Activated CD8-positive, alpha-beta memory T cell treated with anti-CD3 and anti-CD28 coated beads, Interleukin-2, amount 50 U/mL, for 4 hours (primary cell): ENCODE measurements around the gene DIS3L2.
"Not testable (repeated sequence)": the region's sequence is repeated elsewhere in the genome, so short reads cannot be mapped to it uniquely, and the experiment has no call there.

Experiments used
- DNase-seq: peaks from one replicate; pipeline ENCODE4 v3.0.0-alpha.2; 2020

The DIS3L2 gene

DNA sequence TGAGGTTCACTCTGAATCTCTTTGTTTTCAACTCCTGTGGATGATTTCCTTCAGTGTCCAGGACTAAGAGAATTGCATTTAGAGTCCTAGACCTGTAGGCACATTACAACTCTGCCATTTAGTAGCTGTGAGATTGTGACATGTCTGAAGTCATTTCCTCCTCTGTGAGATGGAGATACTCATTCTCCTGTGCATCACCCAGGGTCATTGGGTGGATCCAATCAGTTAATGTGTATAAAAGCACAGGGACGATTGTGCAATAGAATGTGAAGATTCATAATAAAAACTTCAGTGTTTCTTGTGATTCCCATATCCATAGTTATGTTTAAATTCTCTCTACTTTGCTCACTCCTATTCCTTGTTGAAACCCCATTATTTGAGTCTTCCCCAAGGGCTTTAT, 113.6 kb downstream of the DIS3L2 start:
- DNase-seq = no peak

DNA sequence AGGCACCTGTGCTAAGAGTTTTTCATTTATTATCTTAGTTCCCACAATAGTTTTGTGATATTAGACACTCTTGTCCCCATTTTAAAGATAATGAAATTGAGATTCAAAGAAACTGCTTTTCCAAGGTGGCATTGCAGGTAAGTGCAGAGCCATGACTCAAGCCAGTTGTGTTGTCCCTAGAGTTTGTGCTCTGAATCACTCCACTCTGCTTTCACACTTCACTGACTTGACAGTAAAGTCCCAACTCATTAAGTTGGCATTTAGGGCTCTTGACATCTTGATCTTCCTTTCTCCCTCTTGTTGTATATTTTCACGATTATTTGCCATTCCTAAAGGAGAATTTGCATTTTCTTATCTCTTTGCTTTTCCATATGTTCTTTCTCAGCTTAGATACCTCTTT, 114.3 kb downstream of the DIS3L2 start:
- DNase-seq = no peak

DNA sequence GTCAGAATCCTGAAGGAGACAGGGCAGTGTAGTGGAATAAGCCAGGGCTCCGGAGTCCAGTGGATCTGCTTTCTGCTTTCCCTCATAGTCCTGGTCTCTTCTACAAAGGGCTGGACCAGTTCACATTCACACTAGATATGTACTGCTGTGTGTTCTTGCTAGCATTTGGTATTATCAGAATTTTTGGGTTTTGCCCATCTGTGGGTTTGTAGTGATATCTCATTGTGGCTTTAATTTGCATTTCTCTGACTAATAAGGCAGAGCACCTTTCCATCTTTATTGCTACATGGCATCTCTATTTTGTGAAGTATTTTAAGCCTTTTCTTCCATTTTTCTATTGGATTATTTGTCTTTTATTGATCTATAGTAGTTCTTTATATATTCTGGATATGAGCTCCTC, 114.8 kb downstream of the DIS3L2 start:
- no peak for DNase-seq

DNA sequence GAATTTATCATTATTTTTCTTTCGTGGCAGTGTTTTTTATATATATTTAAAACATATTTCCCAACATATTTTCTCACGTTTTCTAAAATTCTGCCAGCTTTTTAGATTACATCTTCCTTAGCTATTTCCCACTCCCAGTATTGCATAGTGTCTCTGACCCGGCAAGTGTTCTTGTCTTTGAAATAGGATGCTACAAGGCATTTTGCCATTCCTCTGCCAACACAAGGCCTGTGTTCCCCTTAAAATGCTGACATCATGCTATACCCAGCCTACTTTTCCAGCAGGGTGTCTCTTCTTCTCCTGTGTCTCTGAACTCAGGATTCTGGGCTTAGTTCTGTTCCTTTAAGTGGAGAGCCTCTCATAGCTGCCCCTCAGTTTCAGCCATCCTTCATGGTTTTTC, 115.2 kb downstream of the DIS3L2 start:
- DNase-seq = no peak

DNA sequence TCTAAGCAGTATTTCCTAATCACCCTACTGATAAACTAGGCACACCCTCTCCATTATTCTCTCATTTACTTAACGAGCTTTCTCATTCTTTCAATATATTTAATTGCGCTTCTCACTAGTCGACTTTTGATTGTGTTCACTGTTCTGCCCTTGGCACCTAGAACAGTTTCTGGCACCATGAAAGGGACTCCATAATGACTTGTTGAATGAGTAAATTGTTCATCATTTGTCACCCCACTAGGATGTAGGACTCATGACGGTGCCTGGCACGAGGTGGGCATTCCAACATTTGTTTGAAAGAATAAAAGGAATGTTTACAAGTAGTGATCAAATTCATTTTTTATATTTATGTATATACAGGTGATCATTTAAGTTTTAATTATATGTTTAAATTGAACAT, 123.7 kb downstream of the DIS3L2 start:
- DNase-seq = no peak

DNA sequence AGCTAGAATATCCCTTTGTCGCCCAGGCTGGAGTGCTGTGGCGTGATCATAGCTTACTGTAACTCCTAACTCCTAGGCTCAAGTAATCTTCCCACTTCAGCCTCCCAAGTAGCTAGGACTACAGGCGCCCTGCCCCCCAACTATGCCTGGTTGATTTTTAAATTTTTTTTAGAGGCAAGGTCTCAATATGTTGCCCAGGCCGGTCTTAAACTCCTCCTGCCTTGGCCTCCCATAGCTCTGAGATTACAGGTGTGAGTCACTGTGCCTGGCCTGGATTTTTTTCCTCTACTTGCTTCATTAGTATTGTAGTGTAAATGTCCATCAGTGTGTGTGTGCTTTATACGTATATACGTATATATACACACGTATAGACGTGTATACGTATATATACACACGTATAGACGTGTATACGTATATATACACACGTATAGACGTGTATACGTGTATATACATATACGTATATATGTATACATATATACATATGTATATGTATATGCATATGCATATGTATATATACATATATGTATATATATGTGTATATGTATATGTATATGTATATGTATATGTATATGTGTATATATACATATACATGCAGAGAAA, 124.4 kb downstream of the DIS3L2 start:
- DNase-seq = no peak

DNA sequence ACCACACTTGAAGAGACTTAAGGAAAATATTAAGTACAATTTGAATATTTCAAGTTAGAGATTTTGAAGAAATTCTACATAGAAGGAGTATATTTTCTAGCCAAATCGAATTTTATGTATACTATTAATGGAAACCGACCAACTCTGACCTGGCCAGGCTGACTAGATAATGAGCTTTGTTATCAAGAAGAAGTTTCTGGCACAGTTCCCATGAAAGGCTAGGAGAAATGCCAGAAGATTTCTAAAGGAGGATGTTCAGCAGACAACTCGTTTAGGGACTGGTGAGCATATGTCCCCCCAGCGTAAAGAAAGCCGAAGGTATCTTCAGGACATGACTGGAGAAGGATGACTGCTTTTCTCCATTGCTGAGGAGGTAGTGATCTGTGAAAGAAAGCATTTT, 127.3 kb downstream of the DIS3L2 start:
- no peak for DNase-seq

DNA sequence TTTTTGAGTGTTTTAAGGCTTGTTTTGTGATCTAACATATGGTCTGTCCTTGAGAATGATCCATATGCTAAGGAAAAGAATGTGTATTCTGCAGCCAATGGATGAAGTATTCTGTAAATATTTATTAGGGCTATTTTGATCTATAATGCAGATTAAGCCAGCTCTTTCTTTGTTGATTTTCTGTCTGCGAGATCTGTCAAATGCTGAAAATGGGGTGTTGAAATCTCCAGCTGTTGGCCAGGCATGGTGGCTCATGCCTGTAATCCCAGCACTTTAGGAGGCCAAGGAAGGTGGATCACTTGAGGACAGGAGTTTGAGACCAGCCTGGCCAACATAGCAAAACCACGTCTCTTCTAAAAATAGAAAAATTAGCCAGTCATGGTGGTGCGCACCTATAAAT, 132.7 kb downstream of the DIS3L2 start:
- no peak for DNase-seq

DNA sequence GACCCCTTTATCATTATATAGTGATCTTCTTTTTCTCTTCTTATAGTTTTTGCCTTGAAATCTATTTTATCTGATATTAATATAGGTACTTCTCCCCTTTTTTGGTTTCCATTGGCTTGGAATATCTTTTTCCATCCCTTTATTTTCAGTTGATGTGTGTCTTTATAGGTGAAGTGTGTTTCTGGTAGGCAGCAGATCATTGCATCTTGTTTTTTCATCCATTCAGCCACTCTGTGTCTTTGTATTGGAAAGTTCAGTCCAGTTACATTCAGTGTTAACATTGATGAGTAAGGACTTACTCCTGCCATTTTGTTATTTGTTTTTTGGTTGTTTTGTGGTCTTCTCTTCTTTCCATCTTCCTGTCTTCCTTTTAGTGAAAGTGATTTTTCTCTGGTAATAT, 133.4 kb downstream of the DIS3L2 start:
- no peak for DNase-seq

DNA sequence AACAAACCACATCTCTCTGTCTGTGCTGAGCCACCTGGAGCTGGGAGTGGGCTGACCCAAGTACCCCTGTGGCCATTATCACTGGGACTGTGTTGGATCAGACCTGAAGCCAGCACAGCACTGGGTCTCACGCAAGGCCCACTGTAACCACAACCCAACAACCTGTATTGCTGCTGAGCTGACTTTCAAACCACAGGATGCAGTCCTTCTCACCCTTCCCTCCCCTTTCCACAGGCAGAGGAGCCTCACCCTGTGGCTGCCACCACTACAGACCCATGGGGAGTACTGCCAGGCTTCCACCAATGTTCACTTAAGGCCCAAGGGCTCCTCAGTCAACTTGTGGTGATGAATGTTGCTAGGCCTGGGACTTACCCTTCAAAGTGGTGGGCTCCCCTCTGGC, 135.7 kb downstream of the DIS3L2 start:
- DNase-seq = no peak

DNA sequence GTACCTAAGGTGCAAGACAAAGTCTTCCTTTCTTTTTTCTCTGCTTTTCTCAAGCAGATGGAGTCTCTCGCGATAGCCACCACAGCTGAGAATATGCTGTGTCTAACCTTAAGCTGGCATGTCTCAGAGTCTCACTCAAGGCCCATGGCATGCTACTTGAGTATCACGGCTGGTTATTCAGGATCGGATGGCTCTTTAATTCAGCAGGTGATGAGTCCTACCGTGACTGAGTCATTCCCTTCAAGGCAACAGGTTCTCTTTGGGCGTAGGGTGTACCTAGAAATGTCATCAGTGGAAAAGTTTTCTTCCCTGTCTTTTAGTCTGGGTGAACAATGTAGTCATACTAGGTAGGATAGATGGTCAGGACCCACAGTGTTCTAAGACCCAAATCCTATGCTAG, 136.2 kb downstream of the DIS3L2 start:
- no peak for DNase-seq

DNA sequence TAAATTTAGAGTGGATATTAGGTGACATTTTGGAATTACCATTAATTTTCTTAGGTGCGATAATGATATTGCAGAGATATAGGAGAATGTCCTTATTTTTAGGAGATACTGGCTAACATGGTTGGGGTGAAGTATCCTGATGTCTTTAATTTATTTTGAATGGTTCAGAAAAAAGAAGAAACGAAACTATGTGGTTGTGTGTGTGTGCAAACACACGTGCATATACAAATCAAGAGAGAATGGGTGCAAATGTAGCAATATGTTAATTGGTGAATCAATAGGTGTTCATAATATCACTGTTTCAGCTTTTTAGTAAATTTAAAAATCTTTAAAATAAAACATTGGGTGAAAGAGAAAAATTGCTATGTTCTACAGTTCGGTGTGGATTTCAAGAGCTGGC, 140.9 kb downstream of the DIS3L2 start:
- no peak for DNase-seq

DNA sequence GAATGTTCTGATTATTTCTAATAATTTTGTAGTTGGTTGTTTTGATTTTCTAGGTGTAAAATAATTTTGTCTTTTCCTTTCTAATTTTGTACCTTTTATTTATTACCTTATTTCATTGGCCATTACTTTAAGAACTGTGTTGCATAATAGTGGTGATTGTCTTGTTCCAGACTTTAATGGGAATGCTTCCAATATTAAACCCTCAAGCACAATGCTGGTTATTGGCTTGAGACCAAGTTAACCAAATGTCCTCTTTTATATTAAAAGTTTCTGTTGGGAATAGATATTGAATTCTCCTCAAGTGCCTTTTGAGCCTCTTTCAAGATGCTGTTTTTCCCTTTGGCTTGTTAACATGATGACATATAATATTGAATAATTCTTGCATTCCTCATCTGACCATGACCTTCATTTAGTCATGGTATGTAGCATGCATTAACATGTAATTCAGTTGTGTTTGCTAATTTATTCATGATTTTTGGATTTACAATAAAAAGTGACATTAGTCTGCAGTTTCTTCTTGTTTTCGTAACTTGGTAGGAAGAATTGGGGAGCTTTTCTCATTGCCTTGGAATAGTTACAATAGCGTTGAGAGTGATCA, 141.7 kb downstream of the DIS3L2 start:
- DNase-seq = no peak

DNA sequence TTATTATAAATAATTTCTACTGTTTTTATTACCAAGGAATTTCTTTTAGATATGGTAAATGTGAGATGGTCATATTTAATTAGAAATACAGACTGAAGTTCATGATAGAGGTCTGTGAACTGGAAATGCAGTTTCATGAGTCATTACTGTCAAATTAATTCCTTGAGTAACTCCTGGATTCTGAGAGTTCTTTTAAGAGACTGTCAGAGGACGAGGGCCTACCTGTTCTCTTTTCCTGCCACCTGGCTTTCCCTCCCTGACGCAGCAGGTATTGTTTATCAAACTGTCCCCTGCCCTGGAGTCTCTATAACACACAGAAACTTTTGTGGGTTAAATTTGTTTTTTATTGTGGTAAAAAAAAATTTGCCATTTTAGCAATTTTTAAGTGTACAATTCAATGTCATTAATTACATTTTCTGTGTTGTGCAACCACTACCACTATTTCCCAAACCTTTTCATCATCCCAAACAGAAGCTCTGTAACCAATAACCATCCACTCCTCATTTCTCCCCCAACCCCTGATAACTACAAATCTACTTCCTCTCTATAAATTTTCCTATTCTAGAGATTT, 142.6 kb downstream of the DIS3L2 start:
- DNase-seq = no peak

DNA sequence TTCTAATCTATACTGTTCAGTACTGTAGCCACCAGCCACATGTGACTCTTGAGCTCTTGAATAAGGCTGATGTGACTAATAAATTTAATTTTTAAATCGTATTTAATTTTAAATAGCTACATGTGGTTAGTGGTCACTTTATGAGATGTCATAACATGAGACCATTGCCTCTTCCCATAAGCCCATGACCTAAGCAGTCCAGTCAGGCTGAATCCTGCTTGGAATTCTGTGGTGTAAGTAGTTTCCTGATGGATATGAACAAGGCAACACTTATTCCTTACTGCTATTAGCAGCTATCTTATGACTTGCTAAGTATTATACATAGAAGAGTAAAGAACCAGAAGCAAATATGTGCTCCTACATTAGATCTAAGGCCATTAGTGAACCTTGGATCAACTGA, 150.0 kb downstream of the DIS3L2 start:
- DNase-seq = no peak

DNA sequence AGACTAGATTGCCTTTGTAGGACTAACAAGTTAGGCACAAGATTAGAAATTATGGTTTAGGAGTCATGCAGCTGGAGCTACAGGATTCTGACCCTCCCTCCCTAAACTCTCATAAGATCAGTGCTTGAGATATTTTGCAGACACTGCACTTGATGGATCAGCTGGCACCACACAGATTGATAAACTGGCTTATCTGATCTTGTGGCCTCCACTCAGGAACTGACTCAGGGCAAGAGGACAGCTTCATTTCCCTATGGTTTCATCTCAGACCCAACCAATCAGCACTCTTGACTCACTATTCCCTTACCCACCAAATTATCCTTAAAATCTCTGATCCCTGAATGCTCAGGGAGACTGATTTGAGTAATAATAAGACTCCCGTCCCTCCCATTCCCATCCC, 152.3 kb downstream of the DIS3L2 start:
- no peak for DNase-seq

DNA sequence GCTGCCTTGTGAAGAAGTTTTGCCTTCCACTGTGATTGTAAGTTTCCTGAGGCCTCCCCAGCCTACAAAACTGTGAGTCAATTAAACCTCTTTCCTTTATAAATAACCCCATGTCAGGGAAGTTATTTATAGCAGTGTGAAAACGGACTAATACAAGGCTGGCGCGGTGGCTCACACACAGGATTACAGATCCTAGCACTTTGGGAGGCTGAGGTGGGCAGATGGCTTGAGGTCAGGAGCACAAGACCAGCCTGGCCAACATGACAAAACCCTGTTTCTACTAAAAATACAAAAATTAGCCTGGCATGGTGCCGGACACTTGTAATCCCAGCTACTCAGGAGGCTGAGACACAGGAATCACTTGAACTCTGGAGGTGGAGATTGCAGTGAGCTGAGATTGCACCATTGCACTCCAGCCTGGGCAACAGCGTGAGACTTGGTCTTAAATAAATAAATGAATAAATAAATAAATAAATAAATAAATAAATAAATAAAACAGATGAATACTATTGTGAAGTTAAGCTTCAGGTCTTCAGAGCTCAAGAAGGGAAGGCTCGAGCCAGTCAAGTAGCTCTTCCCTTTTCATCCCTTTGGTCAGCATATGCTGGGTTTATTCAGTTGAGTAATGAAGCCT, 154.3 kb downstream of the DIS3L2 start:
- not testable (repeated sequence) for DNase-seq

DNA sequence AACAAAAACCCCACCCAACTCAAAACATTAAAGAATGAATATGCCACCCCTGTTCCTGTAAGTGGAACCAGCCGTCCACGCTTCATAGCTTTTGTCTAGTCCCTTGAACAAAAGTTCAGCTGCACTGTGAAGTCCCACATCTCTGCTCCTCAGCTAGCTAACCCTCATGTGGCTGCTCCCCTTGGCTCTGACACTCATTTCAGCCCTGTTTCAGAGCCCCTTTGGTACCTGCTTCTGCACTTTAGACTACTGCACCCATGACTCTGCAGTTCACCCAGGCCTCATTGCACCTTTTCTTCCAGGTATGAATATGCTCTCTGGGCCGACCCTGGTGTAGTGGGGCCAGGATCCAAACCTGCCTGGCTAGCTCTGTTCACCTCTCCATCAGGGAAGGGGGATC, 155.3 kb downstream of the DIS3L2 start:
- DNase-seq = no peak

DNA sequence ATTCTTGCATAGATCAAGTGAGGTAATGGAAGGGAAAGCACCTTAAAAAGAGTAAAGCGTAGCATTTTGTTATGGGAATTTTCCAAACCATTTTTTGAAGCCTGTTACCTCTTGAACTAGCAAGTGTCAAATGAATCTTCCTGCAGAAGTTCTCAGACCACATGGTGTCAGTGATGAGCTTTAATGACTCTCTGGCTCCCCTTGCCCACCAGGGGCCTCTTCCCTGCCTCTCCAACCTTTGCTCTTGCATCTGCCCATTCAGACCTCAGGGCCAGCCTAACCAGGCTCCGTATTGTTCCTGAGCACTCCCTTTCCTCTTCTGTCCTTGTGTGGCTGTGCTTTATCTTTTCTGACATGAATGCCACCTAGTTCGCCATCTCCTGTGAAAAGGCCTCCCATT, 155.9 kb downstream of the DIS3L2 start:
- no peak for DNase-seq

DNA sequence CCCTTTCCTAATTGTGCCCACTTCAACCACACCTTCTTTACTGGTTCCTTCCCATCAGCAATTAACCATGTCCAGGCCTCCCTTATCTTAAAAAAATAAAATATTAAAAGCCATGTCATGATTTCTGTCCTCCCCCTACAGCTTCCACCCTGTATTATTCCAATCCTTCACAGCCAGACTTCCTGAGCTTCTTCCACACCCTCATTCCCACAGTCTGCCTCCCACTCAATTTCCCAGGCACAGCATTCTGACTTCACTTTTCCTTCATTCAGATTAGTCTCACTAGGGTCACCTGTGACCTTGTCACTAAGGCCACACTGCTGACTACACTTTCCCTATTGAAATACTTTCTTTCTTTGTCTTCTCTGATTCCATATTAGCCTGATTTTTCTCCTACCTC, 159.4 kb downstream of the DIS3L2 start:
- no peak for DNase-seq

DNA sequence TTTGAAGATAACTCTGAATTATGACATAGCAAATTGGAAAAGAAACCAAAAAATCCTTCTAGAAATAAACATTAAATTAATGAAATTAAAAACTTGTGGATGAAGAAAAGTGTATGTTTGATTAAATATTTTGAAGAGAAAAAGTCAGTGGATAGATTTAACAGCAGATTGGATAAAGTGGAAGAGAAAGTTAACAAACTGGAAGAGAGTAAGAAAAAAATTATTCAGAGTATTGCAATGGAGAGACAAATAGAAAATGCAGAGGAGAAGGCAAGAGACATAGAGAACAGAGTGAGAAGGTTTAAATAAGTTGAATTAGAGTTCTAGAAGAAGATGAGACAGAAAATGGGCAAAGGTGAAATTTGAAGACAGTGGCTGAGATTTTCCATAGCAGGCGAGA, 162.8 kb downstream of the DIS3L2 start:
- DNase-seq = no peak

DNA sequence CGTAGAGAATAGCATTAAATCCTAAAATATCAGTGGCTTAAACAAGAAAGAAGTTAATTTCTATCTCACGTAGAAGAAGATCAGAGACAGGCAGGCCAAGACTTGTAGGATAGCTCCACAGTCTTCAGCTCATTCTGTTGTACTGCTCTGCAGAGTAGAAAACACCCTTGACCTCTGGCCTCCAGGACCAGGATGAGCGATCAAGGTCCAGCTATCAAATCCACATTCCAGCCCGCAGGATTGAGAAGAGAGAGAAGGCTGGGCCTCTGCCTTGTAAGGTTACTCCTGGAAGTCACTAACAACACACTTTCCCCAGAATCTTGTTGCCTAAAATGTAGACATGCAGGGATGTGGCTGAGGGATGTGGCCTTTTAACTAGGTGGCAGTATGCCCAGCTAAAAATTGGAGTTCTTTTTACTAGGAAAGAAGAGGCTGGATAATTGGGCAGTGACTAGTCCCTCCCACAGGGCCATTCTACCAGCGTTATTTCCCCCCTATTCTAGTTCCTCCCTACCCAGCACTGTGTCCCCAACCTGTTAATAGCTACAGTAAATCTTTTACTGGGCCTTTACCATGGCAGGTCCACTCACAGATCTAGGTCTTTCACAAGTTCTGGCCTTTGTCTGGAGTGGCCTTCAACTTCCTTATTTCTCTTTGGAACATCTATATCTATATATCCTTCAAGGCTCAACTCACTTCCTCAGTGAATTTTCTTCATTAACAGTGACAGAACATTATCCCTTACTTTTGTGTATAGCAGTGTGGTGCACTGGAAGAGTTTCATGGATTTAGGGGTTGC, 165.0 kb downstream of the DIS3L2 start:
- DNase-seq = no peak

DNA sequence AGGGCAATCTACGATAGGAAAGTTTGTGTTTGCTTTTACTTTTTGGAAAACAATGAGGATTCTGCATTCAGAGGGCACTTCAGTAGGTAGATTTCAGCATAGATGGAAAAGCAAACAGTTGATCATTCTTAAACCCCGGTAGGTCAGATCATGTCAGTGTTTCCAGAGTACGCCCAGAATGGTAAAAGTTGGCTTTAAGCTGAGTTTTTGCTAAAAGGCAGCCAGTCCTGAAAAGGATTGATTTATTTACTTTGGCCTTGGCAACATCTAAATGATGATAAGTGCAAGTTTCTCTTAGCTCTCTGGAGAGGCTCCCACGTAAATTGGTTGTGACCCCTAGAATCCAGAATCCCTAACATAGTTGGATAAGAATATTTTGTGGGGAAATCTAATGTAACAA, 168.0 kb downstream of the DIS3L2 start:
- DNase-seq = no peak

DNA sequence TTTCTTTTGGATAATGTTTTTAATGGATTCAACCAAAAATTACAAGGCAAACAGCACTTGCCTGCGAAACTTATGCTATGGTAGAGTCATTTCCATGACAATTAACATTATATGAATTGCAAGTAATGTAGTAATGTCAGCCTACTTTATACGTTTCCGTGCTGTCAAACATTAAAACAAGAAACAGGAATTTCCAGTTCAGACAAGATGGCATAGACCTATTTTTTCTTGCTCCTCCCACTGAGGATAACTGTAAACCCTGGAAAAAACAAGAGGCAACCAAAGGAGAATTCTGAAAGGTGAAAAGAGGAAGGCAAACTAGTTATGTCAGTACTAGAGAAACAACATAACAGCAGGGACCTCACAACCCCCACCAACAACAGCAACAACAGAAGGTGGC, 170.7 kb downstream of the DIS3L2 start:
- DNase-seq = no peak
